ENCODE measurements around the gene TOLLIP.
"Not testable (repeated sequence)": the region's sequence is repeated elsewhere in the genome, so short reads cannot be mapped to it uniquely, and the experiment has no call there.

The TOLLIP gene

DNA sequence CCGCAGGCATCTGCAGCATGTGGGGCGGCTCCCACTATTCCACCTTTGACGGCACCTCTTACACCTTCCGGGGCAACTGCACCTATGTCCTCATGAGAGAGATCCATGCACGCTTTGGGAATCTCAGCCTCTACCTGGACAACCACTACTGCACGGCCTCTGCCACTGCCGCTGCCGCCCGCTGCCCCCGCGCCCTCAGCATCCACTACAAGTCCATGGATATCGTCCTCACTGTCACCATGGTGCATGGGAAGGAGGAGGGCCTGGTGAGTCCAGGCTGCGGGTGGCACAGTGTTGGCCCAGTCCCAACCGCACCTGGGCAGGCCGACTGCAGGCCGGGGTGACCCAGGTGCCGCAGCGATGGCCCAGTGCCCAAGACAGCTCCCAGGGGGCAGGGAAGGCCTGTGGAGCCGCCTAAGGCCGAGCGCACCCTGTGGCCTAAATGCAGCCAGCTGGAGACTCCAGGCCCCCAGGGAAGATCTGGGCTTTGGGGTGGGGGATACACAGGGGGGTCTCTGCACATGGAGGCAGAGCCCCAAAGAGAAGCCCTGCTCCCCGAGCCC lies 55.3 kb downstream of the TOLLIP start:
- TF ChIP-seq, protein P1, sequence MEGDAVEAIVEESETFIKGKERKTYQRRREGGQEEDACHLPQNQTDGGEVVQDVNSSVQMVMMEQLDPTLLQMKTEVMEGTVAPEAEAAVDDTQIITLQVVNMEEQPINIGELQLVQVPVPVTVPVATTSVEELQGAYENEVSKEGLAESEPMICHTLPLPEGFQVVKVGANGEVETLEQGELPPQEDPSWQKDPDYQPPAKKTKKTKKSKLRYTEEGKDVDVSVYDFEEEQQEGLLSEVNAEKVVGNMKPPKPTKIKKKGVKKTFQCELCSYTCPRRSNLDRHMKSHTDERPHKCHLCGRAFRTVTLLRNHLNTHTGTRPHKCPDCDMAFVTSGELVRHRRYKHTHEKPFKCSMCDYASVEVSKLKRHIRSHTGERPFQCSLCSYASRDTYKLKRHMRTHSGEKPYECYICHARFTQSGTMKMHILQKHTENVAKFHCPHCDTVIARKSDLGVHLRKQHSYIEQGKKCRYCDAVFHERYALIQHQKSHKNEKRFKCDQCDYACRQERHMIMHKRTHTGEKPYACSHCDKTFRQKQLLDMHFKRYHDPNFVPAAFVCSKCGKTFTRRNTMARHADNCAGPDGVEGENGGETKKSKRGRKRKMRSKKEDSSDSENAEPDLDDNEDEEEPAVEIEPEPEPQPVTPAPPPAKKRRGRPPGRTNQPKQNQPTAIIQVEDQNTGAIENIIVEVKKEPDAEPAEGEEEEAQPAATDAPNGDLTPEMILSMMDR (IDR thresholded peaks at IDR 0.05): no peak
- H3K27ac ChIP-seq: no peak overlapping the region
- no peak overlapping the region for H3K4me3 ChIP-seq
- no peak for DNase-seq (ENCODE audit: low spot score)

DNA sequence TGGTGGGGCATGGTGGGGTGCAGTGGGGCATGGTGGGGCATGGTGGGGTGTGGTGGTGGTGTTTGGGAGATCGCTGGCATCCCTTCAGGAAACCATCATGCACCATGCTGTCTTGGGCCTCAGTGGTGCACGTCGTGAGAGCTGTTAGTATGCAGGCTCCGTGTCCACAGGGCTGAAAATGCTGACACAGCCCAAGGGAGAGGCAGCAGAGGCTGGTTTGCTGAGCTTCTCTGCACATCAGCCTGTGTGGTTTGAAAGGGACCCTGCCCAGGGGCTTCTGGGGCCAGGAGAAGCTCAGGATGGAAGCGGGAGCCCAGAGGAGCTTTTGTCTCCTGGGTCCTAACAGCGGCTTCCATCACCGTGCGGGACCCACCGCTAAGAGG lies 56.3 kb downstream of the TOLLIP start:
- TF ChIP-seq, protein P1 (IDR thresholded peaks at IDR 0.05): no peak
- no peak overlapping the region for H3K27ac ChIP-seq
- no peak overlapping the region for H3K4me3 ChIP-seq
- no peak for DNase-seq (ENCODE audit: low spot score)

- H3K4me3 ChIP-seq: no peak overlapping the region
- no peak overlapping the region for H3K27ac ChIP-seq
- TF ChIP-seq, protein P1 (IDR thresholded peaks at IDR 0.05): no peak
- no peak for DNase-seq (ENCODE audit: low spot score)
Observed at GRCh38 chr11:1252371-1253102, 56.9 kb downstream of the TOLLIP start.

GRCh38 chr11:1251236-1251770 lies 58.1 kb downstream of the TOLLIP start:
- no peak overlapping the region for H3K4me3 ChIP-seq
- DNase-seq (ENCODE audit: low spot score): no peak
- TF ChIP-seq, protein P1 (IDR thresholded peaks at IDR 0.05): no peak
- H3K27ac ChIP-seq: no peak overlapping the region

DNA sequence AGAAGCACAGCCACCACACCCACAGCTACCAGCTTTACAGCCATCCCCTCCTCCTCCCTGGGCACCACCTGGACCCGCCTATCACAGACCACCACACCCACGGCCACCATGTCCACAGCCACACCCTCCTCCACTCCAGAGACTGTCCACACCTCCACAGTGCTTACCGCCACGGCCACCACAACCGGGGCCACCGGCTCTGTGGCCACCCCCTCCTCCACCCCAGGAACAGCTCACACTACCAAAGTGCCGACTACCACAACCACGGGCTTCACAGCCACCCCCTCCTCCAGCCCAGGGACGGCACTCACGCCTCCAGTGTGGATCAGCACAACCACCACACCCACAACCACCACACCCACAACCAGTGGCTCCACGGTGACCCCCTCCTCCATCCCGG lies 59.0 kb downstream of the TOLLIP start:
- not testable (repeated sequence) for H3K4me3 ChIP-seq; H3K27ac ChIP-seq; DNase-seq (ENCODE audit: low spot score)

DNA sequence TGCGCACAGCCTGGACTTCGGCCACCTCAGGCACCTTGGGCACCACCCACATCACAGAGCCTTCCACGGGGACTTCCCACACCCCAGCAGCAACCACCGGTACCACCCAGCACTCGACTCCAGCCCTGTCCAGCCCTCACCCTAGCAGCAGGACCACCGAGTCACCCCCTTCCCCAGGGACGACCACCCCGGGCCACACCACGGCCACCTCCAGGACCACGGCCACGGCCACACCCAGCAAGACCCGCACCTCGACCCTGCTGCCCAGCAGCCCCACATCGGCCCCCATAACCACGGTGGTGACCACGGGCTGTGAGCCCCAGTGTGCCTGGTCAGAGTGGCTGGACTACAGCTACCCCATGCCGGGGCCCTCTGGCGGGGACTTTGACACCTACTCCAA lies 60.5 kb downstream of the TOLLIP start:
- not testable (repeated sequence) for H3K27ac ChIP-seq; DNase-seq (ENCODE audit: low spot score)

DNA sequence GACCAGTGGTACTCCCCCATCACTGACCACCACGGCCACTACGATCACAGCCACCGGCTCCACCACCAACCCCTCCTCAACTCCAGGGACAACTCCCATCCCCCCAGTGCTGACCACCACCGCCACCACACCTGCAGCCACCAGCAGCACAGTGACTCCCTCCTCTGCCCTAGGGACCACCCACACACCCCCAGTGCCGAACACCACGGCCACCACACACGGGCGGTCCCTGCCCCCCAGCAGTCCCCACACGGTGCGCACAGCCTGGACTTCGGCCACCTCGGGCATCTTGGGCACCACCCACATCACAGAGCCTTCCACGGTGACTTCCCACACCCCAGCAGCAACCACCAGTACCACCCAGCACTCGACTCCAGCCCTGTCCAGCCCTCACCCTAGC lies 62.4 kb downstream of the TOLLIP start:
- DNase-seq (ENCODE audit: low spot score); H3K27ac ChIP-seq; H3K4me3 ChIP-seq: not testable (repeated sequence)

More for the DNA sequence above, 60.5 kb downstream of the TOLLIP start:
- not testable (repeated sequence) for H3K4me3 ChIP-seq

DNA sequence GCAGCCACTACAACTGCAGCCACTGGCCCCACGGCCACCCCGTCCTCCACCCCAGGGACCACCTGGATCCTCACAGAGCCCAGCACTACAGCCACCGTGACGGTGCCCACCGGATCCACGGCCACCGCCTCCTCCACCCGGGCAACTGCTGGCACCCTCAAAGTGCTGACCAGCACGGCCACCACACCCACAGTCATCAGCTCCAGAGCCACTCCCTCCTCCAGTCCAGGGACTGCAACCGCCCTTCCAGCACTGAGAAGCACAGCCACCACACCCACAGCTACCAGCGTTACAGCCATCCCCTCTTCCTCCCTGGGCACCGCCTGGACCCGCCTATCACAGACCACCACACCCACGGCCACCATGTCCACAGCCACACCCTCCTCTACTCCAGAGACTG lies 63.1 kb downstream of the TOLLIP start:
- DNase-seq (ENCODE audit: low spot score); H3K27ac ChIP-seq; H3K4me3 ChIP-seq: not testable (repeated sequence)

GRCh38 chr11:1245717-1246116 lies 63.7 kb downstream of the TOLLIP start:
- not testable (repeated sequence) for DNase-seq (ENCODE audit: low spot score)

GRCh38 chr11:1244557-1244956 lies 64.9 kb downstream of the TOLLIP start:
- not testable (repeated sequence) for DNase-seq (ENCODE audit: low spot score); H3K4me3 ChIP-seq; H3K27ac ChIP-seq

More at GRCh38 chr11:1245717-1246116, 63.7 kb downstream of the TOLLIP start:
- not testable (repeated sequence) for H3K4me3 ChIP-seq, H3K27ac ChIP-seq

GRCh38 chr11:1243521-1243920 lies 65.9 kb downstream of the TOLLIP start:
- not testable (repeated sequence) for H3K27ac ChIP-seq; DNase-seq (ENCODE audit: low spot score)

DNA sequence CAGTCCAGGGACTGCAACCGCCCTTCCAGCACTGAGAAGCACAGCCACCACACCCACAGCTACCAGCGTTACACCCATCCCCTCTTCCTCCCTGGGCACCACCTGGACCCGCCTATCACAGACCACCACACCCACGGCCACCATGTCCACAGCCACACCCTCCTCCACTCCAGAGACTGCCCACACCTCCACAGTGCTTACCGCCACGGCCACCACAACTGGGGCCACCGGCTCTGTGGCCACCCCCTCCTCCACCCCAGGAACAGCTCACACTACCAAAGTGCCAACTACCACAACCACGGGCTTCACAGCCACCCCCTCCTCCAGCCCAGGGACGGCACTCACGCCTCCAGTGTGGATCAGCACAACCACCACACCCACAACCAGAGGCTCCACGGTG lies 66.7 kb downstream of the TOLLIP start:
- not testable (repeated sequence) for H3K27ac ChIP-seq; DNase-seq (ENCODE audit: low spot score); H3K4me3 ChIP-seq

More at GRCh38 chr11:1243521-1243920, 65.9 kb downstream of the TOLLIP start:
- H3K4me3 ChIP-seq: not testable (repeated sequence)

Measured in coronary artery (tissue), 2 donors.